H1 (cell line): Measurements from ENCODE around the gene PATL2. TPM values are rescaled to one million over a fixed set of nuclear protein-coding genes. Genes with fewer than 3 reads are reported as not detected.

Experiments used
- CTCF ChIA-PET: fragments of 300-600 bp; sonication (Branson Sonifier 250); formaldehyde crosslinking; loops from one replicate; lab custom pipeline; 2021; ENCODE audit not compliant: partially characterized antibody; lab: Charles Lee
- POLR2A ChIA-PET: fragments of 300-600 bp; sonication (Branson Sonifier 250); formaldehyde crosslinking; loops from one replicate; lab custom pipeline; 2021; ENCODE audit warnings: inconsistent platforms; ENCODE audit not compliant: partially characterized antibody; lab: Charles Lee
- DNase-seq, 2 experiments: peaks; one replicate each; pipeline versions ENCODE4 v3.0.0 to v3.0.0-alpha.2; 2010 to 2022; ENCODE audit warnings: low spot score in 2 of 2, low read depth in 1 of 2, mixed read lengths in 1 of 2
- FAIRE-seq: peaks from 2 replicates; lab custom pipeline; 2011; peaks lifted over from hg19 to GRCh38; lab: Jason Lieb, UNC
- H2AFZ ChIP-seq: 2 replicates; pipeline ENCODE4 v1.8.1; 2012; ENCODE audit warnings: low read length, inconsistent platforms
- H2AK5ac ChIP-seq: 2 replicates; pipeline ENCODE4 v1.6.1; 2013; ENCODE audit warnings: low read depth, low read length
- H2BK120ac ChIP-seq: replicated peaks from 2 replicates; pipeline ENCODE3; 2013; ENCODE audit warnings: low read depth, low read length, inconsistent platforms
- H2BK12ac ChIP-seq: 2 replicates; pipeline ENCODE4 v1.6.1; 2013; ENCODE audit warnings: low read depth, low read length
- H2BK15ac ChIP-seq: 2 replicates; pipeline ENCODE4 v1.6.1; 2013; ENCODE audit warnings: low read length
- H2BK20ac ChIP-seq: 2 replicates; pipeline ENCODE4 v1.6.1; 2013; ENCODE audit warnings: low read length
- H2BK5ac ChIP-seq: 2 replicates; pipeline ENCODE4 v1.6.1; 2013; ENCODE audit warnings: low read depth, low read length
- H3K14ac ChIP-seq: 2 replicates; pipeline ENCODE4 v1.6.1; 2013; ENCODE audit warnings: inconsistent platforms; ENCODE audit not compliant: insufficient read length
- H3K18ac ChIP-seq: 2 replicates; pipeline ENCODE4 v1.6.1; 2013; ENCODE audit warnings: low read length; ENCODE audit errors: extremely low read depth
- H3K23ac ChIP-seq: 2 replicates; pipeline ENCODE4 v1.6.1; 2013; ENCODE audit warnings: inconsistent platforms; ENCODE audit not compliant: insufficient read length
- H3K23me2 ChIP-seq: 2 replicates; pipeline ENCODE4 v1.6.1; 2013; ENCODE audit warnings: low read depth, low read length
- H3K27ac ChIP-seq: 2 replicates; pipeline ENCODE4 v1.6.1; 2011; ENCODE audit warnings: low read depth, low read length, inconsistent platforms
- H3K27me3 ChIP-seq, 4 experiments: replicated peaks in 1 of 4; 1 replicate in 1 of 4; 2 replicates in 3 of 4; pipeline versions ENCODE4 v1.6.1 to v1.8.1; 2011 to 2013; ENCODE audit warnings: low read length in 3 of 4, mild to moderate bottlenecking in 3 of 4, inconsistent platforms in 2 of 4, mixed read lengths in 2 of 4, moderate library complexity in 1 of 4; ENCODE audit not compliant: control insufficient read depth in 3 of 4, insufficient read depth in 3 of 4; ENCODE audit errors: extremely low read depth in 1 of 4
- H3K36me3 ChIP-seq, 4 experiments: 2 replicates each; pipeline versions ENCODE4 v1.6.1 to v1.8.1; 2011 to 2013; ENCODE audit warnings: mild to moderate bottlenecking in 4 of 4, low read length in 3 of 4, moderate library complexity in 2 of 4, control low read depth in 1 of 4, inconsistent platforms in 1 of 4; ENCODE audit not compliant: insufficient read depth in 4 of 4, control insufficient read depth in 2 of 4
- H3K4ac ChIP-seq: replicated peaks from 2 replicates; pipeline ENCODE3; 2013; ENCODE audit warnings: low read length, low read depth, mixed read lengths, inconsistent platforms; ENCODE audit not compliant: insufficient read length
- H3K4me1 ChIP-seq, 4 experiments: replicated peaks in 1 of 4; 1 replicate in 1 of 4; 2 replicates in 3 of 4; pipeline versions ENCODE4 v1.6.1 to v1.8.1; 2011 to 2013; ENCODE audit warnings: low read length in 3 of 4, inconsistent platforms in 2 of 4, mixed read lengths in 1 of 4; ENCODE audit not compliant: insufficient read depth in 4 of 4, control insufficient read depth in 3 of 4
- H3K4me2 ChIP-seq, 2 experiments: 2 replicates each; pipeline versions ENCODE4 v1.6.1 to v1.8.1; 2011 to 2013; ENCODE audit warnings: low read depth in 2 of 2, low read length in 2 of 2, control low read depth in 1 of 2, inconsistent platforms in 1 of 2, mild to moderate bottlenecking in 1 of 2; ENCODE audit not compliant: insufficient read depth in 1 of 2
- H3K4me3 ChIP-seq, 4 experiments: fragments of 200-600, 300-600 bp in 1 of 4; sonication (generic), shearing (Covaris generic), sonication (Bioruptor Twin) in 1 of 4; 2 replicates each; pipeline versions ENCODE4 v1.5.1 to v1.8.1; 2011 to 2016; ENCODE audit warnings: low read length in 4 of 4, low read depth in 3 of 4, control low read depth in 2 of 4, inconsistent platforms in 2 of 4, mild to moderate bottlenecking in 2 of 4, mixed read lengths in 1 of 4, moderate library complexity in 1 of 4; ENCODE audit not compliant: insufficient read depth in 2 of 4; ENCODE audit errors: extremely low read depth in 1 of 4
- H3K56ac ChIP-seq: replicated peaks from 2 replicates; pipeline ENCODE3; 2013; ENCODE audit warnings: low read depth, mild to moderate bottlenecking, mixed read lengths, low read length, inconsistent platforms; ENCODE audit not compliant: insufficient read length
- H3K79me1 ChIP-seq: 2 replicates; pipeline ENCODE4 v1.6.1; 2013; ENCODE audit warnings: low read depth, low read length, control low read depth
- H3K79me2 ChIP-seq, 2 experiments: 2 replicates each; pipeline versions ENCODE4 v1.6.1 to v1.8.1; 2012 to 2013; ENCODE audit warnings: low read length in 2 of 2, mild to moderate bottlenecking in 2 of 2, inconsistent platforms in 1 of 2; ENCODE audit not compliant: insufficient read depth in 2 of 2, control insufficient read depth in 1 of 2
- H3K9ac ChIP-seq, 4 experiments: replicated peaks in 1 of 4; 1 replicate in 1 of 4; 2 replicates in 3 of 4; pipeline versions ENCODE4 v1.6.1 to v1.8.1; 2011 to 2013; ENCODE audit warnings: low read depth in 3 of 4, low read length in 3 of 4, control low read depth in 2 of 4, mild to moderate bottlenecking in 2 of 4, moderate library complexity in 2 of 4, inconsistent platforms in 1 of 4; ENCODE audit errors: extremely low read depth in 1 of 4
- H3K9me3 ChIP-seq, 2 experiments: 2 replicates each; pipeline versions ENCODE4 v1.6.1 to v1.8.1; 2012 to 2013; ENCODE audit warnings: mild to moderate bottlenecking in 2 of 2, moderate library complexity in 2 of 2, control low read depth in 1 of 2, inconsistent platforms in 1 of 2, low read depth in 1 of 2, low read length in 1 of 2, mixed read lengths in 1 of 2; ENCODE audit not compliant: insufficient read depth in 2 of 2
- H4K20me1 ChIP-seq, 2 experiments: replicated peaks in 1 of 2; 2 replicates each; pipeline versions ENCODE3 to v1.8.1; 2011 to 2013; ENCODE audit warnings: inconsistent platforms in 2 of 2, low read length in 2 of 2, mild to moderate bottlenecking in 1 of 2; ENCODE audit not compliant: insufficient read depth in 2 of 2, control insufficient read depth in 1 of 2
- H4K5ac ChIP-seq: 2 replicates; pipeline ENCODE4 v1.6.1; 2013; ENCODE audit warnings: low read length, low read depth, mixed read lengths, inconsistent platforms; ENCODE audit not compliant: insufficient read length
- H4K8ac ChIP-seq: 2 replicates; pipeline ENCODE4 v1.8.0; 2013; ENCODE audit warnings: mild to moderate bottlenecking, moderate library complexity, low read length, inconsistent platforms; ENCODE audit not compliant: insufficient read depth; ENCODE audit errors: extremely low read depth
- H4K91ac ChIP-seq: replicated peaks from 2 replicates; pipeline ENCODE3; 2013; ENCODE audit warnings: low read length, mixed read lengths, inconsistent platforms; ENCODE audit not compliant: insufficient read length
- WGBS, 2 experiments: shearing (Covaris generic) in 1 of 2; methylation state at CpG; one replicate each; pipeline versions ENCODE4 v1.1.6 to v1.1.7; 2013 to 2015; ENCODE audit warnings: low lambda C conversion rate in 2 of 2, mixed read lengths in 2 of 2, inconsistent platforms in 1 of 2, low coverage in 1 of 2, missing lambda C conversion rate in 1 of 2; ENCODE audit not compliant: insufficient replicate concordance in 2 of 2, insufficient coverage in 1 of 2, insufficient read length in 1 of 2; ENCODE audit errors: extremely low coverage in 1 of 2, missing lambda C conversion rate in 1 of 2; 5-methylcytosine and 5-hydroxymethylcytosine counted together
- polyA plus RNA-seq, 7 experiments: library from polyadenylated mRNA; depleted of rRNA in 3 of 7; stranded (reverse) in 5 of 7; unstranded in 2 of 7; fragments of >200 nt in 5 of 7; fragments of 200-250 nt in 2 of 7; gene quantifications; 1 replicate in 5 of 7; 2 replicates in 1 of 7; 4 replicates in 1 of 7; pipeline versions ENCODE4 v1.2.1 to v1.2.3, GENCODE V29; 2011 to 2013; ENCODE audit warnings: missing spikeins in 2 of 7, mixed read lengths in 2 of 7
- total RNA-seq: library from RNA; stranded (reverse); fragmentation: NEBNext Ultra II Directional; extraction: Animal tissue kit (Norgen Biotek cat#: 25700); gene quantifications from 2 replicates; pipeline ENCODE4 v1.2.1, GENCODE V29; 2021

The PATL2 gene
- total and polyA plus RNA-seq, 2 of the 8 experiments (the other 6 are each of a cell fraction or from before 2014, with no cell fraction given): 0.65 to 1.3 TPM

- Histone ChIP-seq H4K91ac (no peak overlapping the region), H3K9me3 (no peaks in the 10 kb centered on the region), H3K4ac (no peak overlapping the region), H2AFZ (no peak overlapping the region), H3K27me3 (no peaks in the 10 kb centered on the region), H3K14ac (no peak overlapping the region), H4K8ac (no peak overlapping the region), H3K18ac (no peak overlapping the region), H3K56ac (no peak overlapping the region), H3K79me2 (no peaks in the 10 kb centered on the region), H3K9ac (no peak overlapping the region), H3K4me1 (no peaks in the 10 kb centered on the region), H3K4me3 (no peak overlapping the region), H3K23me2 (no peaks in the 10 kb centered on the region), H3K36me3 (peaks cover 0 to 31% (median 14%) of the 10 kb centered on the region in 4 experiments; a peak in 6 of 8 replicates), H3K4me2 (no peak overlapping the region), H3K79me1 (no peaks in the 10 kb centered on the region), H2BK5ac (no peak overlapping the region), H2BK20ac (no peak overlapping the region), H3K23ac (no peak overlapping the region), H4K20me1 (no peaks in the 10 kb centered on the region), H2BK15ac (no peak overlapping the region), H4K5ac (no peak overlapping the region), H2BK12ac (no peak overlapping the region), H2AK5ac (no peak overlapping the region), H3K27ac (no peak overlapping the region), H2BK120ac (no peak overlapping the region)
- POLR2A ChIA-PET: interaction anchor here (0.7 to 1.0 kb wide), 2 partner anchors 10 to 12 kb away, joined by 3 read pairs; no protein-coding TSS in a partner anchor
- CTCF ChIA-PET: interaction anchor here (0.6 to 2.0 kb wide), 3 partner anchors 39 to 496 kb away, joined by 3 to 6 read pairs (median 3); no protein-coding TSS in a partner anchor
- no peak for FAIRE-seq
- DNase-seq: no peak
- WGBS, 2 experiments: 95% methylated on average over 2 of the region's 2 CpGs; no CpG with 5 or more reads in 1 of the 2 experiments
Measured at GRCh38 chr15:44616974-44617373, 94.1 kb downstream of the PATL2 start.
